ENCODE data around the gene COL6A3.

The COL6A3 gene

GRCh38 chr2:237345891-237346640 is 67.9 kb downstream of the COL6A3 start:
- DNase-seq: no peak

GRCh38 chr2:237345411-237345810 is 68.6 kb downstream of the COL6A3 start:
- no peak for DNase-seq

GRCh38 chr2:237344942-237345341 is 69.0 kb downstream of the COL6A3 start:
- DNase-seq: no peak

DNA sequence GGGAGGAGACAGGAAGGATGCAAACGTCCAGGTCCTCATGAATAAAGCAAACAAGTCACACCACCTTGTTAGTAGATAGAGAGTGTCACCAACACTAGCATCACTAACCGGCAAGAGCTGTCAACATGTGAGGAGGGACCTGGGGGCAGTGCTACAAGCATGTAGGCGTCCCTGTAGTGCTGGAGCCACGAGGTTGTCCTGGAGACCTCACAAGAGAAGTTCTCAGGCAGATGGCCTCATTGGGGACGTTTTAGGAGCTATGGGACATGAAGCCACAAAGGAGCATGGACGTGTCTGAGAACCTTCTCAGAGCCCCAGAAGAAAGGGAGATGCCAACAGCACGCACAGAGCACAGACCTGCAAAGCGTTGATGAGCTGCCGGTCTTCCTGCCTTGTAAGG is 70.0 kb downstream of the COL6A3 start:
- DNase-seq: no peak

GRCh38 chr2:237341872-237342271 is 72.1 kb downstream of the COL6A3 start:
- DNase-seq: no peak

- DNase-seq: no peak
Measured at GRCh38 chr2:237337586-237337985, 76.4 kb downstream of the COL6A3 start.

DNA sequence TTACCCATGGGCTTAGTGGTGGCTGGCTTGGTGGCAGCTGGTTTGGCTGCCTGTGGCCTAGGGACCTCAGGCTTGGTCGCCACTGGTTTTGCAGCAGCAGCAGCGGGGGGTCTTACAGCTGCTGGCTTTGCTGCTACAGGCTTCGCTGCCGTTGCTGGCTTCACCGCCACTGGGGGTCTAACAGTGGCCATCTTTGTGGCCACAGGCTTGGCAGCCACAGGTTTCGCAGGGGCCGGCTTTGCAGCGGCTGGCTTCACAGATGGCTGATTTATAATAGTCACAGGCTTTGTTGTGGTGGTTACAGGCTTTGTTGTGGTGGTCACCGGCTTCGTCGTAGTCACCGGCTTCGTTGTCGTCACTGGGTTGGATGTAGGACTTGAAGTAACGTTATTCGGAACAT is 77.8 kb downstream of the COL6A3 start:
- DNase-seq: no peak

- no peak for DNase-seq
Measured at GRCh38 chr2:237333748-237334147, 80.2 kb downstream of the COL6A3 start.

DNA sequence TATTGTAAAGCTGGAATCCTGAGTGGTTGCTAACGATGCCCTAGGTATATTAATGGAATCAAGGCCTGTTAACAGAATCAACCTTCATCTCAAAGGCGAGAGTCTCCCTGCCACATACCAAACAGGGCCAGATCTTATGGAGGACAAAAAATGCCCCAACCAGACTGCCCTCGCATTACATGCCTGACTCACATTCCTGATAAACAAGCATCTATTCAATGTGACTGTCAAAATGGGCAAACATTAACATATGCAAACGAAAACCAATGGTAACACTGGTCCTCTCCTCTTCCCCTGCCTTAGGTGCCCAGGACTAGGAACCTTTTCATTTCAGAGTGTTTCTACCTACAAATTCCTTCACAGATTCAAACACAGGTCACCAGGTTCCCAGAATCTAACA is 83.4 kb downstream of the COL6A3 start:
- DNase-seq: no peak

DNA sequence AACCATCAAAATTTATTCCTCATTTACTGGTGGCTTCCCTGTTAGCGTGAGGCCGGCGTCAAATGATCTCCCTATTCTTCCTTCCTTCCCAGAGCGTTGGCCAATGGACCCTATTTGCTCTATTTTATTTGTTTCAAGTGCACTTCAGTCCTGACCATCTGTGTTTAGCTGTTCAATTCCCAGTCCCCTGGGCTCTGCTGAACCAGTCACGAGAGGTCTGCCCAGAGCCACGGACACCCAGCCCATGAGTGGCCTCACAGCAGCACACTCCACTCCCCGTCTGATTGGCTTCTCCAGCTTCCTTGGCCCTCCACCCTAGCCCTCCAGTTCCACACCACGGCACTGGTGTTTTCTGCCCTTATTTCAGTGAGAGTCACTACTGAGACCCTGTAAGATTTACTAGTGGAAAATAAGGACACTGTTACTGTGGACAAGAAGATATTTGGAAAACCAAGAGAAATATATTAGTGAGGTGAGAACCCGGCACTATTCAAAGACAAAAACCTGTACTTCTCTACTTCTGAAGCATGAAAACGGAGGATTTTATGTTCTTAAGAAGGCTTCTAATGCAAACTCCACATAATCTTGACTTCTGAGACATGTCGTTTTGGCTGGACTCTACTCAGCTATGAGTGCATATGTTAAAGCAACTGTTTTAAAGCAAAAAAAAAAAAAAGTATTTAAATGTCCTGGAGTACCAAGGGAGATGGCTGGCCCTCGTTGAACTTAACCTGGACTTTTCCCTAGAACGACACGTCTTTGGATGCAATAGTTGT is 86.6 kb downstream of the COL6A3 start:
- DNase-seq: no peak

DNA sequence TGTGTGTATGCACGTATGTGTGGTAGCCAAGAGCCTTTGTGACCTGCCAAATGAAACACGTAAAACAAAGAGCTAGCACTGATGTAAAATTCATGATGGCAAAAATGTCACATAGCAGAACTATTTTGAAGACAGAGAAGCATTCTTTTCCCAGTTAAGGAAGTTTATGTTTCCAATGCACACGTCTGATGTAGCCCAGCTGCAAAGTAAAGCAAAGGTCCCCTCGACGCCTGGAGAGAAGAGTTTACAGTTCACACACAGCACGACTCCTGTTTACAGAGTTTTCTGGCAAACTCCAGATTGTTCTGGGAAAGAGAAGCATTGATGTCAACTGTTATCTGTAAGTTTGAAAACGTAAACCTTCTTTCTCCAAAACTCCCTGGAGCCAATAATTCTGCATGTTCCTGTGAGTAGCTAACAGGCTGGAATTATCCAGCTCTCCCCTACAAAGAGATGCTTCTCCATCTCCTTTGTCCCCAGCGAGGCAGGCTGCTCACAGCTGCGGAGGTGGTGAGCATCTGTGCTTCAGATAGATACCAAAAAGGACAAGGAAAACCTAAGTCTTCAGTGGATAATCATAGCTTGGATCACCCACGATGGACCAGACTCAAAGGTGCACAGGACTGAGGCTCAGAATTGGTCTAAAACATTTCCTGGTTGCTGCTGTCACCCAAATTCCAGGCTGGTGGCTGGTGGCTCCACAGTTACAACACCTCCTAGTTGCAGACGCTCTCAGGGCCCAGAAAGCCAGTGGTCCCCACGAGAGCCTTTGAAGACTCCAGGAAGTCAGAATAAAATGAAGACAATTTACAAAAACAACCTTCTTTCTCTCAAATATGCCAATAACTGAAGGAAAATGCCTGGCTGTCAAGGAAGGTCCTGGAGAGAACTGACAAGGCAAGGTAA is 87.4 kb downstream of the COL6A3 start:
- DNase-seq: no peak

GRCh38 chr2:237324837-237325236 is 89.1 kb downstream of the COL6A3 start:
- no peak for DNase-seq

- peak; percentile 28 for DNase-seq
Measured at GRCh38 chr2:237324405-237324831, 89.5 kb downstream of the COL6A3 start.

DNA sequence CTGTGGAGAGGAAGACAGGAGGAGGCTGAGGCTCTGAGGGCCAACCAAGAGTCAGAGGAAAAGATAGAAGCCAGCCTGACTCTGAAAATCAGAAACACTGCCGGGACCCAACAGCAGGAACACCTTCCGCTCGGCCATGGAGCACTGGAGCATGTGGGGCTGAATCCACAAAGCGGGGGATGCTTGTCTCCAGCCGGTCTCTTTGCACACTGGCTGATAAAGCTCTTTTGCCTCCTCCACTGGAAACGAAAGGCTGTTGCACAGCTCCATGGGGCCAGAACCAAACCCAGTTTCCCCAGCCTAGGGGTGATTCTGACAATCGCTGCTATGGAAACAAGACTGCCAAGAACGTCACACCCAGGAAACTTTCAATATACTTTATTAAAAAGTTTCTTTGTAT is 90.3 kb downstream of the COL6A3 start:
- DNase-seq: no peak

DNA sequence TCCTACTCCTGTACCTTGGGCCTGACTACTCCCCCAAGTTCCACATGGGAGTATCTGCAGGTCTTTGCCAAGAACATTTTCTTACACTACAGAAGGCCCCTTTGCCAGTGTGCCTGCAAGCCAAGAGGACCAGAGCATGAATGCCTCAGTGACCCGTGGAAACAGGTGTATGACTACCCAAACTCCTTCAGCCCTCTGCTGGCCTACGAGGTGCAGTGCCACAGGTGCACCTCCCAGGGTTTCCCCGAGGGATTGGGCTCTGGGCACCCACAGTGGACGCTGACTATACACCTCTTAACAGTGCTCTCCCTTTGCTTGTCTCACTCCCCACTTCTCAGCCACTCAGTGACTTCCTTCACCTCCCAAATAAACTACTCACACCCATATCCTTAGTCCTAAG is 91.4 kb downstream of the COL6A3 start:
- no peak for DNase-seq

DNA sequence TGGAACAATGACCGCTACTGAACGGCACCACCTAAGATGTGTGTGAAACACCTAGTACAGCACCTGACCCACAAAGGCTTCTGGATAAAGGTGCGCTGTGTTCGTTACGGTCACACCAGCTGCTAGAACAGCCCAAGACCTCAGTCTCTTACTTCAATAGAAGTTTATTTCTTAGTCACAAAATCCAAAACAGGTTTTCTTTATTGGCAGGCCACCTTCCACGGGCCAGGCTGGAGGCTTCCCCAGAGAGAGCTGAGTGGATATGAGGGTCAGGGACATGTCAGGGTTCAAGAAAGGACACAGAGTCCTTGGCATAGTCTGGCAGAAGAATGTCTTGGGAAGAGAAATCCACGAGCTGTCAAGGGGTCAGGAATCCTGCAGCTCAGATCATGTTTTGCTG is 92.2 kb downstream of the COL6A3 start:
- DNase-seq: no peak

DNA sequence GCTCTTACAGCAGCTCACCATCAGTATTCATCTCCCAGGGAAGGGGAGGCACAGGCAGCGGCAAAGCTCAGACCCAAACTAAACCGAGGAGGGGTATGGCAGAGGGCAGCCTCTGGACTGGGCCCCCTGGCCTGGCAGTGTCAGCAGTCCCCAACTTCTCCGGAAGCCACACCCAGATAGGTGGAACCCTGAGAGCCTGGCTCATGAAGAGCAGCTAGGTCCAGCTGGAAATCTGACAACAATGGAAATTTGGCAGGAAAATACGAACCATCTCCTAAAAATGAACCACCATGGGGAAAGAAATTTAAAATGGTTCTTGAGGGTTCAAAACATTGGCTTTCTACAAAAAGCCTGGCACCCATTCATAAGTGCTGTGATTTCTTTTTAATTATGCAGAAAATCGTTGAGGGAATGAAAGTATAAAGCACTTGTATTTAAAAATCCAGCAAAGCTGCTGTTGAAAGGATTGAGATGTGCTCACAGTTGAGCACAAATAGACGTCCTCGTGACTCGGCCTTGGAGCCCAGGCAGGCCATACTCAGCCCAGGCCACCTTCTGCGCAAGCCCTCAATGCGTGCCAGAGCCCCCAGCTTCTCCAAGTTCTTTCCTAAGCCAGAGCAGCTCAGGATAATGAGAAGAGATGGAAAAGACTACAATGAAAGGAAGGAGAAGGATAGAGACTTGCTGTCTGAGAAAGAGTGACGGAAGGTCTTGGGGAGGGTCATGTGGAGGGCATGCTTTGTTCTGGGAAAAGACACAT is 93.0 kb downstream of the COL6A3 start:
- no peak for DNase-seq

DNA sequence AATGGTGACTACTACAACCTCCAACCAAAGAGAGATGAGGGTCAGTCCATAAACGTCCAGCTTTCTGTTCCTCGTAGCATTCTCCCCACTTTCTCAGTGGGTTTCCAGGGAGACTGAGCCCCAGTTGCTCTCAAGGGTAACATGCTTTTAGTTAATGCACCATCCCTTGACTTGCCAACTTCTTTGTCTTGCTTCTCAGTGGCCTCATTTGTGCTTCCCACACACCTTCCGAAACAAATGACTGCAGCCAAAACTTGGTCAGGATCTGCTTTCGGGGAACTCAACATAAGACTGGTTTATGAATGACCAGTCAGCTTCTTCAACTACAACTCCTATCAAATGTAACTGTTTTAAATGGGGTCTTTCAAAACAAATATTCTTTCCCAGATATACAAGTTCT is 94.1 kb downstream of the COL6A3 start:
- DNase-seq: no peak

DNA sequence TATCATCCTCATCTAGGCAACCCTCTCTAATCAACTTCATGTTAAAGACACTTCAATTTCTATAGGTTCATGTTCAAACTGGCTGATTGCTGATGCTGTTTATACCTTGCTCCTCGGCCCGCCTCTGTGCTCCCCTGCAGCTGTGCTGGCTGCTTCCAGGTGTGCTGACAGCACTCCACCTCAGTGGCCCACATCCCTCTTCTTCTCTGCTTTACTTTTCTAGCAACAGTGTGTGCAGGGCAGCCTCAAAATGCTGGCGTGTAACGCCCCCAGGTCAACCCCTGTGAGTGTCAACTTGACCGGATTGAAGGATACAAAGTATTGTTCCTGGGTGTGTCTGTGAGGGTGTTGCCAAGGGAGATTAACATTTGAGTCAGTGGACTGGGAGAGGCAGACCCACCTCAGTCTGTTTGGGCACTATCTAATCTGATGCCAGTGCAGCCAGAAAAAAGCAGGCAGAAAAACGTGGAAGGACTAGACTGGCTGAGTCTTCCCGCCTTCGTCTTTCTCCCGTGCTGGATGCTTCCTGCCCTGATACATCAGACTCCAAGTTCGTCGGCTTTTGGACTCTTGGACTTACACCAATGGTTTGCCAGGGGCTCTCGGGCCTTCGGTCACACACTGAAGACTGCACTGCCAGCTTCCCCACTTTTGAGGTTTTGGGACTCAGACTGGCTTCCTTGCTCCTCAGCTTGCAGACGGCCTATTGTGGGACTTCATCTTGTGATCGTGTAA is 94.7 kb downstream of the COL6A3 start:
- DNase-seq: no peak

- no peak for DNase-seq
Measured at GRCh38 chr2:237316339-237316738, 97.6 kb downstream of the COL6A3 start.

DNA sequence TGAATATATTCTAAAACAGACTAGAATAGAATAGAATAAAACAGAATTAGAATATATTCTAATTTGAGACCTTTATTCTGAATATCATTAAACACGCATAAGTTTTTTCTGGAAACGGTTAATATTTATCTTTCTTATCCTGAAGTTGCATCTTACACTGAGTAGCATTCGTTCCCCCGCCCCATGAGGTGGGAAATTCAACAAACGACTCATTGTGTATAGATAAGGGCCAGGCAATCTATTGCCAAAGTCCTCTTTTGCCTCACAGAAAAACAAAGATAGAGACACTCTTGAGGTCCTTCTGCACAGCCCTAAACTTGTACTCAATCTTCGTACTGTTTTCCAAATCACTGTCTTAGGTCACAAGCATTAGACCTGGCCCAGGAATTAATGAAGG is 98.1 kb downstream of the COL6A3 start:
- no peak for DNase-seq
